B cell (primary cell): ENCODE data around the gene IFRD2. TPM values are rescaled to one million over a fixed set of nuclear protein-coding genes. Genes with fewer than 3 reads are reported as not detected.
A peak's percentile ranks its signal among the peaks of the same experiment; 100 is the strongest.
"Not testable (repeated sequence)": the region's sequence is repeated elsewhere in the genome, so short reads cannot be mapped to it uniquely, and the experiment has no call there.

Experiments
- ATAC-seq: fragments of 200-7000 bp; cut with Tn5 transposase; one replicate; pipeline ENCODE4 v1.10.0; 2021; ENCODE audit warnings: low read depth, mild to moderate bottlenecking, moderate number of reproducible peaks, moderate library complexity
- CTCF ChIA-PET: fragments of 350-600 bp; sonication (Branson Sonifier 250); formaldehyde crosslinking; loops from one replicate; lab custom pipeline; 2021; ENCODE audit warnings: antibody characterized with exemption, inconsistent platforms; lab: Charles Lee
- POLR2A ChIA-PET: fragments of 350-600 bp; sonication (Branson Sonifier 250); formaldehyde crosslinking; loops from one replicate; lab custom pipeline; 2021; ENCODE audit warnings: antibody characterized with exemption; lab: Charles Lee
- DNase-seq: peaks from one replicate; pipeline ENCODE4 v3.0.0; 2013
- H2AFZ ChIP-seq: 2 replicates; pipeline ENCODE4 v1.6.1; 2012; ENCODE audit warnings: mild to moderate bottlenecking, low read depth, low read length; ENCODE audit not compliant: insufficient read depth, poor library complexity, severe bottlenecking
- H3K27ac ChIP-seq, 2 donors: 1 replicate in 1 of 2; 2 replicates in 1 of 2; pipeline ENCODE4 v1.5.1; 2012 to 2013; ENCODE audit warnings: low read length in 2 of 2, mild to moderate bottlenecking in 2 of 2, moderate library complexity in 1 of 2
- H3K27me3 ChIP-seq, 4 experiments: fragments of 200-600 bp in 1 of 4; sonication (generic) in 1 of 4; replicated peaks in 1 of 4; 1 replicate in 2 of 4; 2 replicates in 2 of 4; pipeline versions ENCODE4 v1.6.1 to v1.7.0; 2013 to 2016; ENCODE audit warnings: low read length in 3 of 4, mild to moderate bottlenecking in 2 of 4, mixed read lengths in 1 of 4, moderate library complexity in 1 of 4; ENCODE audit not compliant: insufficient read depth in 4 of 4, control insufficient read depth in 3 of 4; ENCODE audit errors: control extremely low read depth in 1 of 4
- H3K36me3 ChIP-seq, 2 experiments: replicated peaks in 1 of 2; 1 replicate in 1 of 2; 2 replicates in 1 of 2; pipeline versions ENCODE4 v1.6.1 to v1.7.1; 2013; ENCODE audit warnings: low read length in 1 of 2; ENCODE audit not compliant: insufficient read depth in 2 of 2, control insufficient read depth in 1 of 2; ENCODE audit errors: control extremely low read depth in 1 of 2, extremely low read depth in 1 of 2
- H3K4me1 ChIP-seq, 2 donors: fragments of 200-600 bp in 1 of 2; sonication (generic) in 1 of 2; 1 replicate in 1 of 2; 2 replicates in 1 of 2; pipeline versions ENCODE4 v1.5.1 to v1.6.1; 2013 to 2017; ENCODE audit warnings: low read length in 2 of 2; ENCODE audit not compliant: control insufficient read depth in 2 of 2, insufficient read depth in 2 of 2
- H3K4me2 ChIP-seq: replicated peaks from 2 replicates; pipeline ENCODE3; 2012; ENCODE audit warnings: mild to moderate bottlenecking, low read depth, low read length; ENCODE audit not compliant: poor library complexity, severe bottlenecking
- H3K4me3 ChIP-seq, 5 experiments: fragments of 200-600 bp in 1 of 5; sonication (generic) in 1 of 5; 1 replicate in 3 of 5; 2 replicates in 2 of 5; pipeline versions ENCODE4 v1.5.1 to v1.7.0; 2011 to 2016; ENCODE audit warnings: low read length in 4 of 5, mild to moderate bottlenecking in 4 of 5, low read depth in 2 of 5, control low read depth in 1 of 5, moderate library complexity in 1 of 5; ENCODE audit not compliant: insufficient read depth in 1 of 5; ENCODE audit errors: control extremely low read depth in 1 of 5, extremely low read depth in 1 of 5
- H3K79me2 ChIP-seq: fragments of 200-600 bp; sonication (generic); one replicate; pipeline ENCODE4 v1.6.0; 2016; ENCODE audit warnings: low read length; ENCODE audit not compliant: control insufficient read depth, insufficient read depth
- H3K9ac ChIP-seq: fragments of 200-600 bp; sonication (generic); 2 replicates; pipeline ENCODE4 v1.6.1; 2017; ENCODE audit warnings: mild to moderate bottlenecking, low read length, moderate library complexity
- H3K9me3 ChIP-seq, 3 donors: one replicate each; pipeline versions ENCODE4 v1.6.1 to v1.7.1; 2013; ENCODE audit warnings: low read length in 2 of 3; ENCODE audit not compliant: control insufficient read depth in 2 of 3, insufficient read depth in 1 of 3; ENCODE audit errors: control extremely low read depth in 1 of 3
- H4K20me1 ChIP-seq: 2 replicates; pipeline ENCODE4 v1.6.0; 2012; ENCODE audit warnings: mild to moderate bottlenecking, low read length; ENCODE audit not compliant: insufficient read depth, control insufficient read depth, poor library complexity, severe bottlenecking
- H3K27ac Mint-ChIP-seq: one replicate; pipeline ENCODE4 v1.8.0; 2021; ENCODE audit warnings: mixed read lengths
- H3K27me3 Mint-ChIP-seq: one replicate; pipeline ENCODE4 v1.8.0; 2021; ENCODE audit warnings: mixed read lengths
- H3K4me1 Mint-ChIP-seq: one replicate; pipeline ENCODE4 v1.8.0; 2021; ENCODE audit warnings: mixed read lengths
- H3K4me3 Mint-ChIP-seq: one replicate; pipeline ENCODE4 v1.8.0; 2021; ENCODE audit warnings: mixed read lengths
- H3K9me3 Mint-ChIP-seq: one replicate; pipeline ENCODE4 v1.8.0; 2022; ENCODE audit warnings: mixed read lengths; ENCODE audit not compliant: insufficient read depth
- CTCF ChIP-seq: fragments of 200-600 bp; IDR thresholded peaks from one replicate; pipeline ENCODE4 v1.8.0; 2022; ENCODE audit warnings: antibody characterized with exemption, mild to moderate bottlenecking
- EZH2 ChIP-seq: IDR thresholded peaks from 2 replicates; pipeline ENCODE4 v1.6.1; 2012; ENCODE audit warnings: borderline replicate concordance, low read depth, mild to moderate bottlenecking, moderate library complexity, low read length; ENCODE audit not compliant: insufficient read depth, poor library complexity, severe bottlenecking
- WGBS: methylation state at CpG from one replicate; pipeline ENCODE4 v1.1.5; 2013; ENCODE audit warnings: missing lambda C conversion rate; ENCODE audit not compliant: insufficient coverage; 5-methylcytosine and 5-hydroxymethylcytosine counted together
- intact Hi-C: fragments of 100-400 bp; cut with micrococcal nuclease; formaldehyde crosslinking; loops from one replicate; pipeline ENCODE4 v1.10.0; 2022
- polyA plus RNA-seq: library from polyadenylated mRNA; depleted of rRNA; stranded (reverse); fragments of >200 nt; gene quantifications from 2 replicates; pipeline ENCODE4 v1.2.3, GENCODE V29; 2012
- total RNA-seq, 2 donors: library from RNA; stranded (reverse); fragments of 120-200 nt in 1 of 2; gene quantifications; 1 replicate in 1 of 2; 2 replicates in 1 of 2; pipeline versions ENCODE4 v1.2.3 to v1.2.4, GENCODE V29; 2013 to 2022

The IFRD2 gene
- total and polyA plus RNA-seq, 2 donors (not counting 1 experiment from before 2014, with no cell fraction given), result 63.4 to 80.1 TPM

GRCh38 chr3:50272911-50273688 is 19.1 kb downstream of the IFRD2 start:
- H3K4me3 Mint-ChIP-seq, result peak overlapping the region; percentile 82
- TF ChIP-seq EZH2, result no peak
- TF ChIP-seq CTCF, result peak; percentile 97
- H3K9ac ChIP-seq, result peak overlapping the region; percentile 37
- H3K9me3 Mint-ChIP-seq, result no peaks in the 10 kb centered on the region
- H3K9me3 ChIP-seq, result peaks cover 0 to 3% (median 0%) of the 10 kb centered on the region in 3 donors
- H3K27me3 Mint-ChIP-seq, result peaks cover 36% of the 10 kb centered on the region
- peaks cover 26% of the 10 kb centered on the region for H3K4me1 Mint-ChIP-seq
- peak; percentile 98 for ATAC-seq
- ChIA-PET CTCF (interaction anchor here (0.8 to 5.5 kb wide), 9 partner anchors 10 to 100 kb away, joined by 3 to 46 read pairs (median 4); partner anchors contain the start of genes GNAI2 and GNAT1), POLR2A (no interaction called here)
- WGBS, result 4% methylated on average over 61 of the region's 61 CpGs
- peak overlapping the region; percentile 91 for H3K4me2 ChIP-seq
- H2AFZ ChIP-seq, result peak overlapping the region; percentile 73
- peaks cover 10% of the 10 kb centered on the region for H4K20me1 ChIP-seq
- peak overlapping the region in 3 of 5 experiments; percentile 8 to 48 (median 30) for H3K4me3 ChIP-seq
- H3K27ac Mint-ChIP-seq, result peak overlapping the region; percentile 81
- intact Hi-C loops, result loop anchor here (1.0 to 2.0 kb wide), 3 partner anchors 13 to 46 kb away; no protein-coding TSS in a partner anchor
- peaks cover 33 to 39% of the 10 kb centered on the region in 2 donors for H3K4me1 ChIP-seq
- DNase-seq, result peak; percentile 91
- no peak overlapping the region for H3K27ac ChIP-seq
- H3K79me2 ChIP-seq, result no peaks in the 10 kb centered on the region
- no peaks in the 10 kb centered on the region for H3K36me3 ChIP-seq
- H3K27me3 ChIP-seq, result peaks cover 0 to 53% (median 21%) of the 10 kb centered on the region in 4 experiments

GRCh38 chr3:50272538-50272910 is 19.7 kb downstream of the IFRD2 start:
- DNase-seq, POLR2A ChIA-PET, H3K9me3 Mint-ChIP-seq, H3K79me2 ChIP-seq, H3K27ac ChIP-seq, H3K4me3 ChIP-seq, H3K36me3 ChIP-seq, ATAC-seq, H3K27ac Mint-ChIP-seq, H3K9ac ChIP-seq, H3K4me3 Mint-ChIP-seq, H3K9me3 ChIP-seq, H2AFZ ChIP-seq: not testable (repeated sequence)
- intact Hi-C loops, result loop anchor here (2.0 kb wide), 1 partner anchor 26 kb away; no protein-coding TSS in a partner anchor
- Mint-ChIP-seq H3K4me1 (peaks cover 26% of the 10 kb centered on the region), H3K27me3 (peaks cover 35% of the 10 kb centered on the region)
- Histone ChIP-seq H3K4me1 (peaks cover 33 to 39% of the 10 kb centered on the region in 2 donors), H3K4me2 (peak overlapping the region; percentile 91), H4K20me1 (peaks cover 10% of the 10 kb centered on the region), H3K27me3 (peaks cover 0 to 55% (median 23%) of the 10 kb centered on the region in 4 experiments)
- CTCF ChIA-PET, result interaction anchor here (0.8 to 5.5 kb wide), 12 partner anchors 10 to 152 kb away, joined by 3 to 46 read pairs (median 4); partner anchors contain the start of genes GNAI2 and GNAT1
- WGBS, result 93% methylated on average over 5 of the region's 10 CpGs
